HG02938 (cell line): ENCODE results near the gene GLDN.

Experiments used
- ATAC-seq: cut with Tn5 transposase; IDR thresholded peaks from one replicate; pipeline ENCODE4 v1.9.1; 2021; ENCODE audit warnings: mild to moderate bottlenecking, moderate library complexity; ENCODE audit not compliant: unreplicated experiment

The GLDN gene

DNA sequence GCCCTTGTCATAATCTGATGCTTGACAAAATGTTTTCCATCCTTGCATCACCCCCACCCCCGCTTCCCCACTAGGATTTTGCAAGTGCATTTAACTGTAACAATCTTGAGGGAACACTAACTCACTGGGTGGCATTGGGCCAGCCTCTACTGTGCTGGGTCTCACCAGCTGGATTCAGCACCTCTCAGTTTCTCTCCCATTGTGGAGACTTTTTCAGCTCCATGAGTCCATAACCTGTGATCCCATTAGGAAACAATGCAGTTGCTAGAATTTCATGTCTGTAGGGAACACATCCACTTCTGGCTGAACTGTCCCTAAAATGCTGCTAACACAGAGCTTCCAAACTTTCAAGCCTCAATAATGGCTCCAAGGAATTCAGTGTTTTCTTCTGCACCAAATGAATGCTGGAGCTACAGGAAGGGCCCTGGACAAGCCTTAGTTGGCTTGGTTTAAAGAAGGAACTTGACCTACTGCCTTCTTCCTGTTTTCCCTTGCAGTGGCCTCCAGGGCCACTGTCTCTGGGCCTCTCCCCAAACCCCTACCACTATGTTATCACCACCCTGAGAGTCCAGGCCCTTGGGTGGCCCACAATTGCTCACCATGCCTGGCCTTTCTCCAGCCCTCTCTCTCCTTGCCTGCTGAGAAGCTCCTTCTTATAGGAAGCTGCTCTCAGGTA, 18.7 kb upstream of the GLDN start:
- no peak for ATAC-seq

- no peak for ATAC-seq
Measured at GRCh38 chr15:51323749-51324148, 17.7 kb upstream of the GLDN start.

GRCh38 chr15:51325167-51325566, 16.3 kb upstream of the GLDN start:
- no peak for ATAC-seq

DNA sequence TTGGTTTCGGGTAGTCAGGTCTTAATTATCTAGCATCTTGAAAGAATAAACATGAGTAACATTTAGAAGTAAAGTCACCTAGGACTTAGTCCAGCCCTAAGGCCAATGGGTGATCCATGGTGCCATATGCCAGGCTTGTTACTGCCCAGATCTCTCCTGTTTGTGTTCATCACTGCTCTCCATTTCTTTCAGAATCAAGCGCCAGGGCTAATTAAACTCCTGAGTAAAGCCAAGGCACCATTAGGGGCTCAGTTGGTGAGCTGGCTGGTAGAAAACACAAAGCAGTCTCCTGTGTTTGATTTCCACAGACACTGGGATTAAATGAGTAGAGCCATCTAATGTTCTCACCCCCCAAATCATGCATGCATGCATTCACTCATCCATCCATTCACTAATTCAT, 14.4 kb upstream of the GLDN start:
- no peak for ATAC-seq

- ATAC-seq = no peak
Measured at GRCh38 chr15:51328926-51329325, 12.5 kb upstream of the GLDN start.

GRCh38 chr15:51331141-51331540, 10.3 kb upstream of the GLDN start:
- ATAC-seq = no peak

DNA sequence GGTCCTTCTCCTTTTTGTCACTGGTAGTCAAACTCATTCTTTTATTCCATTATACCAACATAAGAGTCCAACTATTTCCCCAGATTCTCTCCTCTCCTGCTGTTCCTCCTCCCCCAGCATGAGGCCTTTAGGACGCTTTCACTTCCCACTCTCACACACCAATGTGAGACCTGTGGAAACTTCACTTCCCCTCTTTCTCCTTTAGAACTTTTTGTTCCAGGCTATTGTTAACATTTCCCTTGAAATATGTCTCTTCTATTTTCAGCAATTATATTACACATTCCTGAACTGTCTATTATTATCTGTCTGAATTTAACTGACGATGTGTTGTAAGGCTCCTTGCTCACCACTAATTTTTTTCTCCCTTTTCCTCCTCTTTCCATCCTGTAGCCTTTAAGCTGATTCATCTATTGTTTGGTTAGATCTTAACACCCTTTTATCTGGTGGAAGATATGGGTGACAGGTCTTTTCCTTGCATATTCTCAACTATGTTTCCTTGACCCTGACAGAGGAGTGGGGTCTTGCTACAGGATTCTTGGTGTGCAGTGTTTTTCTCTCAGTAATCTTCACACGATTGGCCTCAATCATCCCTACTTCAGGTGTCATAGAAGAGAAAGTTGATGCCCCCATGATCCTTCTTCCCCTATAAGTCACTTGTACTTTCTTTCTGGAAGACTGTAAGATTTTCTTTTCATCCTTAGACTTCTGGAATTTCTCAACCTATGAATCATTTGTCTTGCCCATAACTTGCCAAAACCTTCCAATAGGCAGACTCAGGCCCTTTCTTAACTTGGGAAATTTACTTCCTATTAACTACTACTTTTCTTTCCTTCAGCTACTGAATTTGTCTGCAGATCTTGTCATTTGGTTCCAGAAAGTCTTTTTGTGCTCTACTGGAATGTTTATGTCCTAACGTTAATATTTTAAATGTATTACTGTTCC, 9.0 kb upstream of the GLDN start:
- no peak for ATAC-seq

DNA sequence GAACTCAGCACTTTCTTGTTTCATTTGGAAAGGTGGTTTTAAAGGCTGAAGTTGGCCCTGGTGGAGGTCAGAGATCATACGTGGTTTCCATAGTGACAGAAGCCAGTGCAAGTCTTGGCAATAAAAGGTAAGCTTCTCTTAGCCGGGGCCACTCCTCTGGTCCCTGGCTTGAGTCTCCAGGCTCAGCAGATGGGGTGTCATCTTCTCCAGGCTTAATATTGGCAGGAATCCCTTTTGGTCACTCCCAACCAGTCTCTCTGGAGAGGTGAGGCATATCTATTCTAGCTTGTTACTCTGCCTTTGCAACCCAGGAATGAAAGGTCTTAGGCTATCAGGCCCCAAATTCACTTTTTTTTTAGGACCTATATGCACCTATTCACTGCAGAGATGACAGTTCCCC, 7.9 kb upstream of the GLDN start:
- ATAC-seq = no peak

GRCh38 chr15:51334011-51334451, 7.4 kb upstream of the GLDN start:
- ATAC-seq = no peak

DNA sequence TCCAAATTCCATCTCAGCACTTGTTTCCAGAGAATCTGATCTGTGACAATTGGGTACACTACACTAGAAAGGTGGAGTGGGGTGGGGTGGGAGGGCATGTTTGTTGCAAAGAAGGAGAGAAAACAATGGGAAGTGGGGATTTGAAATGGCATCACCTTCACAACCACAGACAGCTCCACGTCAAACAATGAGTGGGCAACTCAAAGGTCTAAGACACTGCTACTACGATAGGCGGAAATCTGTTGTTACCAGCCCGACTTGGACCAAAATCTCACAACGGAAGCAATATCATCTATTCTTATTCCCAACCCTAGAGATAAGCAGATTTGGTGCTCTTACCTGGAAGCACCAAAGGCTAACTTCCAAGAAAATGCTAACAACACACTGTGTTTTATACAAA, 6.4 kb upstream of the GLDN start:
- ATAC-seq = no peak

DNA sequence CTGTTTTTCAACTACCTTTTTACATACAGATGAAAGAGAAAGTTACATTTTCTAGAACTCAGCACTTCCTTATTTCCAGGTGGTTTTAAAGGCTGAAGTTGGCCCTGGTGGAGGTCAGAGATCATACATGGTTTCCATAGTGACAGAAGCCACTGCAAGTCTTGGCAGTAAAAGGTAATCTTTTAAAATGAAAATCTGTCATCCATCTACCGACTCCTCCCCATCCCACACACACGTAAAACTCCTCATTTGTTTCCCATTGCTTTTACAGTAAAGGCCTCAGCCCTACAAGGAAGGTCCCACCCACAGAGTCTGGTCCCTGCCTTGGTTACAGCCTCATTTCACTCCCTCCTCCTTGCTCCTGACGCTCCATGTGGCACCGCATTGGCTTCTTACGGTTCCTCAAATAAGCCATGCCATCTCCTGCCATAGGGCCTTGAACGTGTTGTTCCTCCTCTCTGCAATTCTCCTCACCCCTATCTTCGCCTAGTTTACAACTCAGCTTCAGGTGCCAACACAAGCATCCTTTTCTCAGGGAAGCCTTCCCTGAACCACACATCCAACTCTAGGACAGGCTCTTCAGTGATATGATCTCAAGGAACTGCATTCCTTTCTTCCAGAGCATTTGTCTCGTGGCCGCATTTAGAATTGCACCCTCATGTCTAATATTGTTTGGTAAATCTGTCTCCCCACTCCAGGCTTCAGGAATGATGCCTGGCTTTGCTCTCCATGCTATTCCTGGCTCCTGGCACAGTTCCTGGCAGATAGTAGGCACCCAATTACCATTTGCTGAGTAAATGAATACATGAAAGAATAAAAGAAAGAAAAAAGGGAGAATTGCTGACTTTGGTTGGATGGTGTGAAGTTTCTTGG, 5.7 kb upstream of the GLDN start:
- peak; percentile 82 for ATAC-seq

GRCh38 chr15:51338496-51338895, 3.0 kb upstream of the GLDN start, which contains the start of gene CYP19A1:
Gene CYP19A1 (minus strand): TSS chr15:51338596. CDS start chr15:51242912, 95,684 bp downstream.
- ATAC-seq = no peak

DNA sequence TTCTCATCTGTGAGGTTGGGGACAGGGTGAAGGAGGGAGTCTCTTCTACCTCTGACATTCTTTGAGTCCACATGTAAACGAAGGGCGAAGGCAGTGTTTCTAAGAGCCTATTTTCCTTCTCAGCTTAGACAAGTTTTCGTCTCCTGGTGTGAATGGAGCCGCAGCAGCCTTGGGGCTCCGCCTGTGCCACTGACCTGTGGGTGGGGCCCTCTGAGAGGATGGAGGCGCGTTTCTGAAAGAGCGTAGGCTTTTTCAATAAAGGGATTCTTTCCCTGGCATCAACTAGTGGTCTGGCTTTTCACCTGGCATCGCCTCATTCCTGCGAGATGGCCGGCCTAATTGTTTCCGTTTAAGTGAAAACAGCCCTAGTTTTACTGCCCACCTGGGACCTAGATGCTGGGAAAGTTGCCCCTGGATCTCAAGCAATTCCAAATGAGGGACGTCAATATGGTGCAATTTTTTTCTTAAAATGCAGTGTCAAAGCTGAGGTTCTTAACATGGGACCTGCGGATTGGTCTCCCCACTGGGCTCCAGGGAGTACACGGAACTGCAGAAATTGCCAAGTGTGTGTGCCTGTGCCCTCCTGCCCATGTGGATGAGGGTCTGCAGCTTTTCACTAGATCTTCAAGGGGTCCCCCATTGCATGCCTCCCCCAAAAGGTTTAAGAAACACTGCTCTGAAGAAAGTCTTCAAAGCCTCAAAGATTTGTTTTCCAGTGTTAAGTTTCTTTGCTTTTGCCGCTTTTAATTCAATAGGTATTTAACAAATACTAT, 958 bp downstream of the GLDN start:
- ATAC-seq = no peak

GRCh38 chr15:51343466-51343865, 2.0 kb downstream of the GLDN start:
- ATAC-seq = no peak

- no peak for ATAC-seq
Measured at GRCh38 chr15:51346136-51346535, 4.7 kb downstream of the GLDN start.

GRCh38 chr15:51348688-51349087, 7.2 kb downstream of the GLDN start:
- peak; percentile 96 for ATAC-seq

DNA sequence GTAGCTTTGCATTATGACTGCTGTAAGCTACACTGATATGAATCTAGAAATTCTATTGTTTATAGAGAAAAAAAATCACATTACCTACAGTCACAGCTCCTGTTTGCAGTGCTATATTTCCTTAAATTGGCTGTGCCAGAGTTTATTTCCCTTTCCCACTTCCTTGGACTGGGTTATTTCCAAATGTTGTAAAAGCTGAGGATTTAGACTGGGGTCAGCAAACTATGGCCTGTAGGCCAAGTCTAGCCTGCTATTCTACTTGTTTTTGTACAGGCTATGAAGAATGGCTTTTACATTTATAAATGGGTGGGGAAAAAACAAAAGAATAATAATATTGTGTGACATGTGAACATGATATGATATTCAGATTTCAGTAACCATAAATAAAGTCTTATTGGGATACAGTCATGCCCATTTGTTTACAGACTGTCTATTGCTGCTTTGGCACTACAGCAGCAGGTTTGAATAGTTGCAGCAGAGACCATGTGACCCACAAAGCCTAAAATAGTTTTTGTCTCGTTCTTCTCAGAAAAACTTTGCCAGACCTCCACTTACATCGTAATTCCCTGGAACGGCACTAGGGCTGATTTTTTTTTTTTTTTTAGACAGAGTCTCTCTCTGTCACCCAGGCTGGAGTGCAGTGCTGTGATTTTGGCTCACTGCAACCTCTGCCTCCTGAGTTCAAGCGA, 7.8 kb downstream of the GLDN start:
- no peak for ATAC-seq

GRCh38 chr15:51350723-51351122, 9.3 kb downstream of the GLDN start:
- no peak for ATAC-seq

- ATAC-seq = no peak
Measured at GRCh38 chr15:51353976-51354375, 12.5 kb downstream of the GLDN start.

DNA sequence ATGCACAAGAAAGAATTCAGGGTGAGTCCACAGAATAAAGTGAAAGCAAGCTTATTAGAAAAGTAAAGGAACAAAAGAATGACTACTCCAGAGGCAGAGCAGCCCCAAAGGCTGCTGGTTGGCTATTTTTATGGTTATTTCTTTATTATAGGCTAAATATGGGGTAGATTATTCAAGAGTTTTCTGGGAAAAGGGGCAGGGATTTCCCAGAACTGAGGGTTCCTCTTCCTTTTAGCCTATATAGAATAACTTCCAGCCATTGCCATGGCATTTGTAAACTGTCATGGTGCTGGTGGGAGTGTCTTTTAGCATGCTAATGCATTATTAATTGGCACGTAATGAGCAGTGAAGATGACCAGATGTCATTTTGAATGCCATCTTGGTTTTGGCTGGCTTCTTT, 13.6 kb downstream of the GLDN start:
- no peak for ATAC-seq
